HEK293 (cell line): ENCODE data around the gene CPB2.

Experiments
- CTCF ChIA-PET: fragments of 350-600 bp; formaldehyde crosslinking; extraction: SDS; loops from one replicate; lab custom pipeline; 2021; ENCODE audit warnings: antibody characterized with exemption; lab: Yijun Ruan, JAX
- POLR2A ChIA-PET: fragments of 300-600 bp; formaldehyde crosslinking; extraction: SDS; loops from one replicate; lab custom pipeline; 2020; ENCODE audit warnings: antibody characterized with exemption, inconsistent platforms; lab: Yijun Ruan, JAX
- H3K27ac ChIP-seq: fragments of 200-500 bp; sonication (Bioruptor generic); 2 replicates; pipeline ENCODE4 v1.5.1; 2014; ENCODE audit warnings: low read depth, low read length, control low read depth, inconsistent platforms; ENCODE audit errors: extremely low read depth
- H3K36me3 ChIP-seq, 2 experiments: fragments of 200-500 bp in 1 of 2; sonication (Bioruptor generic) in 1 of 2; 1 replicate in 1 of 2; 2 replicates in 1 of 2; pipeline ENCODE4 v1.5.1; 2014 to 2017; ENCODE audit warnings: inconsistent platforms in 2 of 2, low read length in 2 of 2; ENCODE audit not compliant: control insufficient read depth in 2 of 2, insufficient read depth in 1 of 2
- H3K4me1 ChIP-seq: fragments of 200-500 bp; sonication (Bioruptor generic); 2 replicates; pipeline ENCODE4 v1.5.1; 2014; ENCODE audit warnings: mild to moderate bottlenecking, low read length, inconsistent platforms; ENCODE audit not compliant: control insufficient read depth, insufficient read depth
- H3K4me3 ChIP-seq: 2 replicates; pipeline ENCODE4 v1.5.1; 2011; ENCODE audit warnings: low read depth, mild to moderate bottlenecking, control low read depth, low read length, moderate library complexity
- H3K9me3 ChIP-seq: fragments of 200-500 bp; sonication (Bioruptor generic); 2 replicates; pipeline ENCODE4 v1.5.1; 2014; ENCODE audit warnings: low read depth, low read length, inconsistent platforms; ENCODE audit not compliant: control insufficient read depth, insufficient read depth
- HOXA7 ChIP-seq: sonication (generic); formaldehyde crosslinking; IDR thresholded peaks from 2 replicates; pipeline ENCODE4 v1.8.1; 2022; ENCODE audit warnings: missing genetic modification reagents, borderline replicate concordance
- HOXD13 ChIP-seq: sonication (generic); formaldehyde crosslinking; IDR thresholded peaks from 2 replicates; pipeline ENCODE4 v1.8.0; 2022; ENCODE audit warnings: missing genetic modification reagents, borderline replicate concordance
- MYNN ChIP-seq: fragments of 450-650 bp; formaldehyde crosslinking; IDR thresholded peaks from 2 replicates; pipeline ENCODE4 v1.5.1; 2016; ENCODE audit warnings: missing biosample characterization, missing genetic modification characterization, borderline replicate concordance
- REST ChIP-seq: fragments of 450-650 bp; formaldehyde crosslinking; IDR thresholded peaks from 2 replicates; pipeline ENCODE4 v1.5.1; 2016; ENCODE audit warnings: missing biosample characterization, missing genetic modification characterization
- ZBTB20 ChIP-seq: fragments of 450-650 bp; formaldehyde crosslinking; IDR thresholded peaks from 2 replicates; pipeline ENCODE4 v1.5.1; 2016; ENCODE audit warnings: missing biosample characterization, missing genetic modification characterization
- ZFP3 ChIP-seq: fragments of 450-650 bp; formaldehyde crosslinking; IDR thresholded peaks from 2 replicates; pipeline ENCODE4 v1.5.1; 2016; ENCODE audit warnings: low read depth, missing biosample characterization, missing genetic modification characterization
- ZFP37 ChIP-seq: fragments of 450-650 bp; formaldehyde crosslinking; IDR thresholded peaks from 2 replicates; pipeline ENCODE4 v1.5.1; 2016; ENCODE audit warnings: missing biosample characterization, missing genetic modification characterization
- ZNF121 ChIP-seq: fragments of 450-650 bp; formaldehyde crosslinking; IDR thresholded peaks from 2 replicates; pipeline ENCODE4 v1.5.1; 2016; ENCODE audit warnings: missing biosample characterization, missing genetic modification characterization
- ZNF19 ChIP-seq: fragments of 450-650 bp; formaldehyde crosslinking; IDR thresholded peaks from 2 replicates; pipeline ENCODE4; 2016; ENCODE audit warnings: missing biosample characterization, missing genetic modification characterization, low read depth
- ZNF266 ChIP-seq: fragments of 450-650 bp; formaldehyde crosslinking; IDR thresholded peaks from 2 replicates; pipeline ENCODE4 v1.5.1; 2016; ENCODE audit warnings: missing biosample characterization, missing genetic modification characterization, low read depth
- ZNF335 ChIP-seq: fragments of 450-650 bp; formaldehyde crosslinking; conservative IDR thresholded peaks from 2 replicates; pipeline ENCODE4 v1.5.1; 2016; ENCODE audit warnings: missing biosample characterization, missing genetic modification characterization
- ZNF548 ChIP-seq: fragments of 450-650 bp; formaldehyde crosslinking; IDR thresholded peaks from 2 replicates; pipeline ENCODE4 v1.5.1; 2016; ENCODE audit warnings: missing biosample characterization, missing genetic modification characterization
- ZNF585B ChIP-seq: fragments of 450-650 bp; formaldehyde crosslinking; IDR thresholded peaks from 2 replicates; pipeline ENCODE4 v1.5.1; 2016; ENCODE audit warnings: missing biosample characterization, missing genetic modification characterization
- ZNF623 ChIP-seq: fragments of 450-650 bp; formaldehyde crosslinking; IDR thresholded peaks from 2 replicates; pipeline ENCODE4 v1.5.1; 2016; ENCODE audit warnings: missing biosample characterization, missing genetic modification characterization
- ZNF629 ChIP-seq: fragments of 450-650 bp; formaldehyde crosslinking; IDR thresholded peaks from 2 replicates; pipeline ENCODE4 v1.5.1; 2017; ENCODE audit warnings: missing biosample characterization, missing genetic modification characterization
- ZNF670 ChIP-seq: fragments of 450-650 bp; formaldehyde crosslinking; IDR thresholded peaks from 2 replicates; pipeline ENCODE4 v1.5.1; 2016; ENCODE audit warnings: missing biosample characterization, missing genetic modification characterization, low read depth
- ZNF777 ChIP-seq: fragments of 450-650 bp; formaldehyde crosslinking; IDR thresholded peaks from 2 replicates; pipeline ENCODE4 v1.5.1; 2017; ENCODE audit warnings: missing biosample characterization, missing genetic modification characterization, borderline replicate concordance
- ZNF837 ChIP-seq: fragments of 450-650 bp; formaldehyde crosslinking; IDR thresholded peaks from 2 replicates; pipeline ENCODE4 v1.5.1; 2016; ENCODE audit warnings: missing biosample characterization, missing genetic modification characterization
- TF ChIP-seq, protein P1 (sequence below): fragments of 450-650 bp; formaldehyde crosslinking; IDR thresholded peaks from 2 replicates; pipeline ENCODE4 v1.5.1; 2016; ENCODE audit warnings: missing biosample characterization, missing genetic modification characterization
- TF ChIP-seq, protein P2 (sequence below): fragments of 450-650 bp; formaldehyde crosslinking; IDR thresholded peaks from 2 replicates; pipeline ENCODE4 v1.5.1; 2016; ENCODE audit warnings: missing biosample characterization, missing genetic modification characterization

The CPB2 gene

DNA sequence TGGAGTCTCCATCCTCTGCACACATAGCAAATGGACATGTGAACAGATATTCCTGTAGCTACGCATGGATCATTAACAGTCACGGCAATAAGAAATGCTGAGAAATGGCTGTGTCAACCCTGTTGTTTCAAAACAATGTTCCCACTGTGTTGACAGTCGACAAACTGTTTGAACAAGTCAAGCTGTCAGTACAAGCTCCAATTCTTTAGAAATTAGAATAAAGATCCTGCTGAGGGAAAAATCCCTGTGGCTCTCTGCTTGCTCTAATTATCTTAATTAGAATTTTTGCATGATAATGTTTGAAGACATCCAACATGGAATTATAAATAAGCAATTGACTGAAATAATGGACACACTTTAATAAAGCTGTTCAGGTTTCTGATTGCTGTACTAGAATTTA is 37.9 kb upstream of the CPB2 start:
- ChIA-PET POLR2A (no interaction called here), CTCF (interaction anchor here (0.6 to 1.8 kb wide), 3 partner anchors 18 to 519 kb away, joined by 3 to 5 read pairs (median 5); no protein-coding TSS in a partner anchor)
- Histone ChIP-seq H3K36me3 (peaks cover 0 to 64% of the 10 kb centered on the region in 2 experiments; a peak in 2 of 3 replicates), H3K27ac (no peak overlapping the region), H3K9me3 (no peaks in the 10 kb centered on the region), H3K4me3 (no peak overlapping the region), H3K4me1 (no peaks in the 10 kb centered on the region)
- no peak for TF ChIP-seq ZNF335 (tag by site-specific recombination)
- TF ChIP-seq ZNF629 = no peak
- TF ChIP-seq ZBTB20 = no peak

DNA sequence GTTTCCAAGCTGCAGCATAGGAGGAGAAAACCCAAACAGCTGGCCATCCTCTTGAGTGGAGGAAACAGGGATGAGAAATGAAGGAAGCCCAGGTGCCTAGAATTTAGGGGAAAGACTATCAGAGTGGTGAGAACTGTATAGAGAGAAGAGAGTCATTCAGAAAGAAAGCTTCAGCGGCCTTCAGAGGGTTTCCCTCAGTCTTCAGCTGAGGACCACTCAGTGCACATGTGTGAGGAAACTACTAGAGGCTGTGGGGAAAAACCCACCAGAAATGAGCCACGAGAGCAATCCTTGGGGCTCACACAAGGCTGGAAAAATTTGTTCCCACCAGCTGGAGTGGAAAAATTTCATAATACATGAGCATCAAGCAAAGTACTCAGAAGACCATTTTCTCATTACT is 35.2 kb upstream of the CPB2 start:
- TF ChIP-seq, protein P1, sequence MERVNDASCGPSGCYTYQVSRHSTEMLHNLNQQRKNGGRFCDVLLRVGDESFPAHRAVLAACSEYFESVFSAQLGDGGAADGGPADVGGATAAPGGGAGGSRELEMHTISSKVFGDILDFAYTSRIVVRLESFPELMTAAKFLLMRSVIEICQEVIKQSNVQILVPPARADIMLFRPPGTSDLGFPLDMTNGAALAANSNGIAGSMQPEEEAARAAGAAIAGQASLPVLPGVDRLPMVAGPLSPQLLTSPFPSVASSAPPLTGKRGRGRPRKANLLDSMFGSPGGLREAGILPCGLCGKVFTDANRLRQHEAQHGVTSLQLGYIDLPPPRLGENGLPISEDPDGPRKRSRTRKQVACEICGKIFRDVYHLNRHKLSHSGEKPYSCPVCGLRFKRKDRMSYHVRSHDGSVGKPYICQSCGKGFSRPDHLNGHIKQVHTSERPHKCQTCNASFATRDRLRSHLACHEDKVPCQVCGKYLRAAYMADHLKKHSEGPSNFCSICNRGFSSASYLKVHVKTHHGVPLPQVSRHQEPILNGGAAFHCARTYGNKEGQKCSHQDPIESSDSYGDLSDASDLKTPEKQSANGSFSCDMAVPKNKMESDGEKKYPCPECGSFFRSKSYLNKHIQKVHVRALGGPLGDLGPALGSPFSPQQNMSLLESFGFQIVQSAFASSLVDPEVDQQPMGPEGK (tag by site-specific recombination) = no peak
- TF ChIP-seq HOXD13 (CRISPR knock-in tag) (no peak), ZNF670 (tag by site-specific recombination) (no peak), ZNF266 (tag by site-specific recombination) (no peak), ZFP3 (tag by site-specific recombination) (no peak), ZNF623 (tag by site-specific recombination) (no peak), ZNF19 (no peak), ZNF837 (tag by site-specific recombination) (no peak), ZNF548 (tag by site-specific recombination) (no peak), ZNF121 (tag by site-specific recombination) (no peak), REST (tag by site-specific recombination) (no peak), ZNF777 (tag by site-specific recombination) (no peak), MYNN (tag by site-specific recombination) (no peak), ZNF585B (tag by site-specific recombination) (no peak), ZFP37 (tag by site-specific recombination) (no peak), HOXA7 (no peak)
- TF ChIP-seq, protein P2, sequence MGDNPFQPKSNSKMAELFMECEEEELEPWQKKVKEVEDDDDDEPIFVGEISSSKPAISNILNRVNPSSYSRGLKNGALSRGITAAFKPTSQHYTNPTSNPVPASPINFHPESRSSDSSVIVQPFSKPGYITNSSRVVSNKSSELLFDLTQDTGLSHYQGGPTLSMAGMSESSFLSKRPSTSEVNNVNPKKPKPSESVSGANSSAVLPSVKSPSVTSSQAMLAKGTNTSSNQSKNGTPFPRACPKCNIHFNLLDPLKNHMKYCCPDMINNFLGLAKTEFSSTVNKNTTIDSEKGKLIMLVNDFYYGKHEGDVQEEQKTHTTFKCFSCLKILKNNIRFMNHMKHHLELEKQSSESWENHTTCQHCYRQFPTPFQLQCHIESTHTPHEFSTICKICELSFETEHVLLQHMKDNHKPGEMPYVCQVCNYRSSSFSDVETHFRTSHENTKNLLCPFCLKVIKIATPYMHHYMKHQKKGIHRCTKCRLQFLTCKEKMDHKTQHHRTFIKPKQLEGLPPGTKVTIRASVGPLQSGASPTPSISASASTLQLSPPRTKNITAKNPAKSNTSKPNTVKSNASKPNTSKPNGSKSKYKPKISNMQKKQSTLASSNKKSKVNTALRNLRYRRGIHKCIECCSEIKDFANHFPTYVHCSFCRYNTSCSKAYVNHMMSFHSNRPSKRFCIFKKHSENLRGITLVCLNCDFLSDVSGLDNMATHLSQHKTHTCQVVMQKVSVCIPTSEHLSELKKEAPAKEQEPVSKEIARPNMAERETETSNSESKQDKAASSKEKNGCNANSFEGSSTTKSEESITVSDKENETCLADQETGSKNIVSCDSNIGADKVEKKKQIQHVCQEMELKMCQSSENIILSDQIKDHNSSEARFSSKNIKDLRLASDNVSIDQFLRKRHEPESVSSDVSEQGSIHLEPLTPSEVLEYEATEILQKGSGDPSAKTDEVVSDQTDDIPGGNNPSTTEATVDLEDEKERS (tag by site-specific recombination) = no peak
- CTCF ChIA-PET = interaction anchor here (0.6 kb wide), 1 partner anchor 1076 kb away, joined by 3 read pairs; no protein-coding TSS in a partner anchor
- peaks cover 0 to 60% of the 10 kb centered on the region in 2 experiments; a peak in 2 of 3 replicates for H3K36me3 ChIP-seq
- POLR2A ChIA-PET = no interaction called here
- no peaks in the 10 kb centered on the region for H3K9me3 ChIP-seq
- H3K4me3 ChIP-seq = no peak overlapping the region
- H3K4me1 ChIP-seq = no peaks in the 10 kb centered on the region; the same call in 1 of the 2 replicates
- no peak overlapping the region for H3K27ac ChIP-seq
